Measurements from ENCODE around the gene DEK.
"Not testable (repeated sequence)": the region's sequence is repeated elsewhere in the genome, so short reads cannot be mapped to it uniquely, and the experiment has no call there.

DEK gene

DNA sequence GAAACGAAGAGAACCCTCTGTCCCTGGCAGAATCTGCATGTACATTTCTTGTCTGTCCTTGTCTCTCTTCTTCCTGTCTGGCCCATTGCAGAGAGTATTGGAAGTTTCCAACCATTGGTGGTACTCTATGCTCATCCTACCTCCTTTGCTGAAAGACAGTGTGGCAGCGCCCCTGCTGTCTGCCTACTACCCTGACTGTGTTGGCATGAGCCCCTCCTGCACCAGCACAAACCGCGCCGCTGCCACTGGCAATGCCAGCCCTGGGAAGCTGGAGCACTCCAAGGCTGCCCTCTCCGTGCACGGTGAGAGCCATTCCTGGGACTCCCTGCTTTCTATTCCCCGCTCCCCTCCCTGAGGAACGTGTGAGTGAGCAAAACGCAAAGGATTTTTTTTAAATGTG, 76.6 kb downstream of the DEK start:
- FAIRE-seq, result no peak

DNA sequence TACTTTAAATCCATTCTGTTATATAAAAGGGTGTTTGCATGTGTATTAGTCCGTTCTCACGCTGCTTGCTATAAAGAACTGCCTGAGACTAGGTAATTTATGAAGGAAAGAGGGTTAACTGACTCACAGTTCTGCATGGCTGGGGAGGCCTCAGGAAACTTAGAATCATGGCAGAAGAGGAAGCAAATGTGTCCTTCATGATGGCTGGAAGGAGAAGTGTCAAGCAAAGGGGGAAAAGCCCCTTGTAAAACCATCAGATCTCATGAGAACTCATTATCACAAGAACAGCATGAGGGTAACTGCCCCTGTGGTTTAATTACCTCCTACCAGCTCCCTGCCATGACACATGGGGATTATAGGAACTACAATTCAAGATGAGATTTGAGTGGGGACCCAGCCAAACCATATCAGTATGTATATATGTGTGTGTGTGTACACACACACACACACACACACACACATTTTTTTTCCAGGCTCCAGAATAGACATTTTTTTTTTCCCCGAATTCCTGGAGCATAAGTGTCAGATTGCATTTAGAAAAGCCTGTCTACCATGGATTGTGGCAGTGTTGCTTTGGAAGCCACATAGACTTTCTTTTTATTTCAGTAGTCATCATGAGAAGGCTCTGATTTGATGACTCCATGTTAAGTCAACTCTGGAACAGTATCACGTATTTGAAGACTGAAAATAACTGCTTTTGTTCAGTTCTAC, 77.6 kb downstream of the DEK start:
- FAIRE-seq, result no peak

DNA sequence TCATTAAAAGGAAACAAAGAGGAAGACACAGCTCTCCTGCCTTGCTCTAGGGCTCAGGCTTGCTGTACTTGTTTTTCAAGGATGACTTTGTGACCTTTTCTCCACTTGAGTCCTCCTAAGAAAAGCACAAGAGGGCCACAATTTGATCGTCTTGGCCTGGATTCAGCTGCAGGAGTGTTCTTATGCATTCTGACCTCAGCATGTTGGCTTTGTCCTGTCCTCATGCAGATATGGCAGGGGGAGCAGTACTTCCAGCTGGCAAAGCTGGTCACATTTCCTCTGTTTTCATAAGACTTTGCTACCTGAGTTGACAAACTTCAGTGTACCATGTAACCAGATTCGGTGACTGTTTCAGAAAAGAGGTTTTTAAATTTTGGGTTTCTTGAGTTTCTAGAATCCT, 78.3 kb downstream of the DEK start:
- no peak for FAIRE-seq

DNA sequence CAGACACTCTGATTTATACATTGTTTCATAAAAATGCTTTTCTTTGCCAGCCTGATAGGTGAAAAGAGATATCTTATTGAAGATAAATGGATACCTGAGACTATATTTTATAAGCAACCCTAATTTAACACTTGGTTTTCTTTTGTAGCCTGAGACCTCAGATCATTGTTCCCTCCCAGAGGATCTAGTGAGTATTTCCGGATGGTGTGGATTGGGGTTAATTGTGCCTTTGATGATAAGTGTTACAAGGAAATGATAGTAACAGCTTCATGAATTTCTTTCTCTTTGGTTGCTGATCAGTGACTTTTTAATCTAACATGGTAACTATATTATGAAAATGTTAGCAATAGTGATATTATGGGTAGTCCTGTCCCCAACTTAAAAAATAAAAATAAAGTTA, 78.7 kb downstream of the DEK start:
- FAIRE-seq, result no peak

- no peak for FAIRE-seq
Measured at GRCh38 chr6:18183766-18184165, 80.6 kb downstream of the DEK start.

GRCh38 chr6:18182568-18182967, 81.8 kb downstream of the DEK start:
- FAIRE-seq, result no peak

DNA sequence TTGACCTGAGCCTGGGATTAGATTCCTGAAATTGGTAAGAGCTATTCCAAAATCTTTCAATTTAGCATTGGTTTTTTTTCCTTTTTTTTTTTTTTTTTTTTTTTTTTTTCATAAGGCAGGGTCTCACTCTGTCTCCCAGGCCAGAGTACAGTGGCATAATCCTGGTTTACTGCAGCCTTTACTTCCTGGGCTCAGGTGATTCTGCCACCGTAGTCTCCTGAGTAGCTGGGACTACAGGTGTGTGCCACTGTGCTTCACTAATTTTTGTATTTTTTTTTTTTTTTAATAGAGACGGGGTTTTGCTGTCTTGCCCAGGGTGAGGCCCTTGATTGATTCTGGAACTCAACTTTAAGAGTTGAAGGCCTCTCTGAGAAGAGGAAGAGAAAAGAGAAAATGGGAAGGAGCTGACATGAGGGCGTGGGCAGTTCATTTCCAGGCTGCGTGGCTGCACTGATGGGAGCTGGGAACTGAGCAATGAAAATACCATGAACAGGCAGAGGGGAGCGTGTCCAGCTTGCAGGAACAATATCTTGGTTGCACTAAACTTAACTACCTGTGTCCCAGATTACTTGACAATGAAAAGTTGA, 84.5 kb downstream of the DEK start:
- FAIRE-seq, result no peak

DNA sequence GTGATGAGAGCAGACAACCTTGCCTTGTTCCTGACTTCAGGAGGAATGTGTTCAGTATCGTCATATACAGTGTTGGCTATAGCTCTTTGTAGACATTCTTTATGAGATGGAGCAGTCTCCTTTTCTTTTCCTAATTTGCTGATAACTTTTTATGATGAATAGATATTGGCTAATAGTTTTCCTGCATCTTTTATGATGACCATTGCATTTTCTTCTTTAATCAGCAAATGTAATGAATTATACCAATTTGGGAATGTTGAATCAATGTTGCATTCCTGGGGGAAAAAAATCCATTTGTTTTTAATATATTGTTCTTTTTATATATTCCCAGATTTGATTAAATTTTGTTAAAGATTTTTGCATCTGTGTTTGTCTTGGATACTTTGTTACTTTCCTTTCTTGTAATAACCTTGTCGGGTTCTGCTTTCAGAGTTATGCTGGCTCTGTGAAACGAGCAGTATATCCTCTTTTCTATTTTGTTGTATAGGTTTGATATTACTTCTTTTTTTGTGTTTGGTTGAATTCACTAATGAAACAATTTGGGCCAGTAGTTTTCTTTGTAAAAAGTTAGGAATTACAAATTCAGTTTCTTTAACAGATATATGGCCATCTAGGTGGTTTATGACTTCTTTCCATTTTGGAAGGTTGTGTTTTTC, 85.2 kb downstream of the DEK start:
- no peak for FAIRE-seq

- peak; percentile 41 for FAIRE-seq
Measured at GRCh38 chr6:18177286-18177965, 86.9 kb downstream of the DEK start.

- not testable (repeated sequence) for FAIRE-seq
Measured at GRCh38 chr6:18176198-18176597, 88.1 kb downstream of the DEK start.
